Measurements from ENCODE around the gene TAMALIN.
"Not testable (repeated sequence)": the region's sequence is repeated elsewhere in the genome, so short reads cannot be mapped to it uniquely, and the experiment has no call there.

- not testable (repeated sequence) for TF ChIP-seq POLR2A, CTCF, EP300 (IDR thresholded peaks at IDR 0.05)
These were observed 27.4 kb upstream of the TAMALIN start for GRCh38 chr12:51979306-51979705.

Measured in ovary (tissue), 3 donors.